ENCODE measurements around the gene NOSIP.

DNA sequence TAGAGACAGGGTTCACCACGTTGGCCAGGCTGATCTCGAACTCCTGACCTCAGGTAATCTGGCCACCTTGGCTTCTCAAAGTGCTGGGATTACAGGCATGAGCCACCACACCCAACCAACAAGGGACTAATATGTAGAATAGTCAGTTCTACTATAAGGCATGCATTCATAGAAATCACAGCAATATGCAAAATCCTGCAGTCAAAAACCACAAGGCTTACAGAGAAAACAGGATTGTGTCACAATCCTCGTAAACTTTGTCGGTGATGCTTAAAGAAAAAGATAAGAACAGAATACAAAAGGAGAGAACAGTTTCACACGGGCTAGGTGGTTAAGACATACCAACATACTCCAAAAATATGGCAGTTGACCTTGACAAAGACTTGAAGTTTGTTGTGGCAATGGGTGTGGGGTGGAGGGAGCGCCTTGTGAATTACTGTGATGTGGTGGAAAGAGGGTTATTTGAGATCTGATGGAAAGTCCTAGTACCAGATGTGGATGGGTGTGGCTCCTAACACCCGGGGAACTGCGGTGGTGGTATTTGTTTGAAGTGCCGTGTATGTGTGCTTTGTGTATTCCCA lies 12.4 kb downstream of the NOSIP start:
- TF ChIP-seq, protein P1, sequence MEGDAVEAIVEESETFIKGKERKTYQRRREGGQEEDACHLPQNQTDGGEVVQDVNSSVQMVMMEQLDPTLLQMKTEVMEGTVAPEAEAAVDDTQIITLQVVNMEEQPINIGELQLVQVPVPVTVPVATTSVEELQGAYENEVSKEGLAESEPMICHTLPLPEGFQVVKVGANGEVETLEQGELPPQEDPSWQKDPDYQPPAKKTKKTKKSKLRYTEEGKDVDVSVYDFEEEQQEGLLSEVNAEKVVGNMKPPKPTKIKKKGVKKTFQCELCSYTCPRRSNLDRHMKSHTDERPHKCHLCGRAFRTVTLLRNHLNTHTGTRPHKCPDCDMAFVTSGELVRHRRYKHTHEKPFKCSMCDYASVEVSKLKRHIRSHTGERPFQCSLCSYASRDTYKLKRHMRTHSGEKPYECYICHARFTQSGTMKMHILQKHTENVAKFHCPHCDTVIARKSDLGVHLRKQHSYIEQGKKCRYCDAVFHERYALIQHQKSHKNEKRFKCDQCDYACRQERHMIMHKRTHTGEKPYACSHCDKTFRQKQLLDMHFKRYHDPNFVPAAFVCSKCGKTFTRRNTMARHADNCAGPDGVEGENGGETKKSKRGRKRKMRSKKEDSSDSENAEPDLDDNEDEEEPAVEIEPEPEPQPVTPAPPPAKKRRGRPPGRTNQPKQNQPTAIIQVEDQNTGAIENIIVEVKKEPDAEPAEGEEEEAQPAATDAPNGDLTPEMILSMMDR (IDR thresholded peaks at IDR 0.05) = no peak
- TF ChIP-seq POLR2AphosphoS5 (IDR thresholded peaks at IDR 0.05) = no peak
- TF ChIP-seq EP300 (IDR thresholded peaks at IDR 0.05) = no peak
